Hepatocyte (in vitro differentiated cells): ENCODE data around the gene RPGRIP1L. TPM values are rescaled to one million over a fixed set of nuclear protein-coding genes. Genes with fewer than 3 reads are reported as not detected.
A peak's percentile ranks its signal among the peaks of the same experiment; 100 is the strongest.
"Not testable (repeated sequence)": the region's sequence is repeated elsewhere in the genome, so short reads cannot be mapped to it uniquely, and the experiment has no call there.

Experiments
- DNase-seq: peaks from one replicate; pipeline ENCODE4 v3.0.0-alpha.2; 2016; ENCODE audit warnings: low spot score
- H2AFZ ChIP-seq: fragments of 200-600 bp; sonication (generic); 2 replicates; pipeline ENCODE4 v1.6.0; 2016; ENCODE audit warnings: antibody characterized with exemption, mild to moderate bottlenecking
- H3K27ac ChIP-seq: fragments of 200-600 bp; sonication (generic); 2 replicates; pipeline ENCODE4 v1.5.1; 2016; ENCODE audit warnings: mild to moderate bottlenecking
- H3K27me3 ChIP-seq: fragments of 200-600 bp; sonication (generic); 2 replicates; pipeline ENCODE4 v1.6.1; 2016
- H3K36me3 ChIP-seq: fragments of 200-600 bp; sonication (generic); replicated peaks from 2 replicates; pipeline ENCODE4 v1.5.1; 2016; ENCODE audit warnings: low read depth; ENCODE audit not compliant: insufficient read depth
- H3K4me1 ChIP-seq: fragments of 200-600 bp; sonication (generic); 2 replicates; pipeline ENCODE4 v1.5.1; 2016; ENCODE audit warnings: mild to moderate bottlenecking, moderate library complexity; ENCODE audit not compliant: insufficient read depth
- H3K4me2 ChIP-seq: fragments of 200-600 bp; sonication (generic); 2 replicates; pipeline ENCODE4 v1.6.0; 2016
- H3K4me3 ChIP-seq: fragments of 200-600 bp; sonication (generic); 2 replicates; pipeline ENCODE4 v1.5.1; 2016; ENCODE audit warnings: mild to moderate bottlenecking
- H3K79me2 ChIP-seq: fragments of 200-600 bp; sonication (generic); 2 replicates; pipeline ENCODE4 v1.6.0; 2017; ENCODE audit warnings: mild to moderate bottlenecking
- H3K9me2 ChIP-seq: fragments of 200-600 bp; sonication (generic); replicated peaks from 2 replicates; pipeline ENCODE4 v1.6.0; 2017; ENCODE audit warnings: mild to moderate bottlenecking; ENCODE audit not compliant: insufficient read depth
- H3K9me3 ChIP-seq: fragments of 200-600 bp; sonication (generic); 2 replicates; pipeline ENCODE4 v1.5.1; 2016; ENCODE audit warnings: low read depth, mild to moderate bottlenecking
- H4K20me1 ChIP-seq: fragments of 200-600 bp; sonication (generic); 2 replicates; pipeline ENCODE4 v1.6.0; 2016; ENCODE audit warnings: mild to moderate bottlenecking; ENCODE audit not compliant: insufficient read depth, poor library complexity, severe bottlenecking
- CTCF ChIP-seq: fragments of 200-600 bp; sonication (generic); IDR thresholded peaks from 2 replicates; pipeline ENCODE4 v1.5.1; 2016; ENCODE audit warnings: antibody characterized with exemption, mild to moderate bottlenecking; ENCODE audit not compliant: poor library complexity
- EZH2 ChIP-seq: fragments of 200-600 bp; sonication (generic); IDR thresholded peaks from 2 replicates; pipeline ENCODE4 v1.6.1; 2016; ENCODE audit warnings: antibody characterized with exemption, mild to moderate bottlenecking, borderline replicate concordance
- EZH2phosphoT487 ChIP-seq: fragments of 200-600 bp; sonication (generic); IDR thresholded peaks from one replicate; pipeline ENCODE4 v1.6.1; 2018; ENCODE audit warnings: antibody characterized with exemption, mild to moderate bottlenecking, low read depth, moderate library complexity; ENCODE audit not compliant: unreplicated experiment, severe bottlenecking
- WGBS: methylation state at CpG from one replicate; pipeline ENCODE4 v1.1.6; 2016; ENCODE audit warnings: low lambda C conversion rate; ENCODE audit errors: missing lambda C conversion rate; 5-methylcytosine and 5-hydroxymethylcytosine counted together
- polyA plus RNA-seq: library from polyadenylated mRNA; unstranded; fragments of >200 nt; fragmentation: Nextera tagmentation; extraction: Ambion mirVana; gene quantifications from 2 replicates; pipeline ENCODE4 v1.2.1, GENCODE V29; 2016
- total RNA-seq: library from RNA; depleted of rRNA; stranded (reverse); fragments of >200 nt; gene quantifications from 2 replicates; pipeline ENCODE4 v1.2.3, GENCODE V29; 2014

Gene RPGRIP1L
- total and polyA plus RNA-seq, 2 experiments from 2014 or later, result 5.8 to 9.5 TPM

GRCh38 chr16:53692146-53692545 is 11.5 kb downstream of the RPGRIP1L start:
- peak; percentile 24 for DNase-seq
- Histone ChIP-seq H2AFZ (no peak overlapping the region), H3K79me2 (no peaks in the 10 kb centered on the region), H4K20me1 (no peaks in the 10 kb centered on the region), H3K9me2 (no peaks in the 10 kb centered on the region), H3K27ac (no peak overlapping the region), H3K4me1 (no peaks in the 10 kb centered on the region), H3K4me3 (no peak overlapping the region), H3K4me2 (no peak overlapping the region), H3K9me3 (no peaks in the 10 kb centered on the region), H3K27me3 (no peaks in the 10 kb centered on the region), H3K36me3 (peaks cover 3% of the 10 kb centered on the region)
- 36% methylated on average over 5 of the region's 5 CpGs for WGBS
- TF ChIP-seq EZH2phosphoT487 (no peak), CTCF (peak; percentile 51)

GRCh38 chr16:53690771-53691170 is 12.9 kb downstream of the RPGRIP1L start:
- Histone ChIP-seq H3K27ac (no peak overlapping the region), H2AFZ (no peak overlapping the region), H4K20me1 (no peaks in the 10 kb centered on the region), H3K9me2 (no peaks in the 10 kb centered on the region), H3K79me2 (no peaks in the 10 kb centered on the region), H3K27me3 (no peaks in the 10 kb centered on the region), H3K36me3 (no peaks in the 10 kb centered on the region), H3K9me3 (no peaks in the 10 kb centered on the region), H3K4me1 (no peaks in the 10 kb centered on the region), H3K4me2 (no peak overlapping the region), H3K4me3 (no peak overlapping the region)
- 85% methylated on average over 2 of the region's 2 CpGs for WGBS
- TF ChIP-seq CTCF (no peak), EZH2 (no peak), EZH2phosphoT487 (no peak)
- DNase-seq, result no peak

GRCh38 chr16:53689636-53690035 is 14.0 kb downstream of the RPGRIP1L start:
- H4K20me1 ChIP-seq, result no peaks in the 10 kb centered on the region
- H3K4me1 ChIP-seq, result no peaks in the 10 kb centered on the region
- H2AFZ ChIP-seq, result no peak overlapping the region
- H3K9me3 ChIP-seq, result no peaks in the 10 kb centered on the region
- no peaks in the 10 kb centered on the region for H3K9me2 ChIP-seq
- TF ChIP-seq EZH2 (no peak), EZH2phosphoT487 (no peak), CTCF (no peak)
- WGBS, result 88% methylated on average over 3 of the region's 3 CpGs
- no peaks in the 10 kb centered on the region for H3K79me2 ChIP-seq
- no peak for DNase-seq
- H3K4me2 ChIP-seq, result no peak overlapping the region
- H3K36me3 ChIP-seq, result no peaks in the 10 kb centered on the region
- H3K27me3 ChIP-seq, result no peaks in the 10 kb centered on the region
- H3K27ac ChIP-seq, result no peak overlapping the region
- no peak overlapping the region for H3K4me3 ChIP-seq

GRCh38 chr16:53686710-53687109 is 16.9 kb downstream of the RPGRIP1L start:
- Histone ChIP-seq H3K9me3 (no peaks in the 10 kb centered on the region), H3K27me3 (no peaks in the 10 kb centered on the region), H4K20me1 (no peaks in the 10 kb centered on the region), H3K27ac (no peak overlapping the region), H3K4me1 (no peaks in the 10 kb centered on the region), H3K9me2 (no peaks in the 10 kb centered on the region), H3K36me3 (no peaks in the 10 kb centered on the region), H3K79me2 (no peaks in the 10 kb centered on the region), H3K4me2 (no peak overlapping the region), H2AFZ (no peak overlapping the region), H3K4me3 (no peak overlapping the region)
- TF ChIP-seq EZH2 (no peak), CTCF (no peak), EZH2phosphoT487 (no peak)
- DNase-seq, result no peak
- 90% methylated on average over 3 of the region's 3 CpGs for WGBS

- H3K9me2 ChIP-seq, H3K4me2 ChIP-seq, H3K9me3 ChIP-seq, H3K4me1 ChIP-seq, H3K27me3 ChIP-seq, H3K4me3 ChIP-seq, H4K20me1 ChIP-seq, DNase-seq, H3K27ac ChIP-seq, H3K36me3 ChIP-seq, H3K79me2 ChIP-seq, H2AFZ ChIP-seq: not testable (repeated sequence)
- 92% methylated on average over 3 of the region's 3 CpGs for WGBS
Measured at GRCh38 chr16:53685334-53685733, 18.3 kb downstream of the RPGRIP1L start.
